Upper lobe of right lung (tissue), 1 donor: ENCODE results near the gene PAX5. TPM values are rescaled to one million over a fixed set of nuclear protein-coding genes. Genes with fewer than 3 reads are reported as not detected.

Experiments used
- ATAC-seq: fragments of 200-7000 bp; cut with Tn5 transposase; one replicate; pipeline ENCODE4 v1.9.1; 2020; ENCODE audit warnings: mild to moderate bottlenecking, moderate library complexity
- DNase-seq: peaks from one replicate; pipeline ENCODE4 v3.0.0-alpha.2; 2020
- H3K27ac ChIP-seq: fragments of 200-600 bp; one replicate; pipeline ENCODE4 v1.8.0; 2022
- H3K27me3 ChIP-seq: fragments of 200-600 bp; one replicate; pipeline ENCODE4 v1.8.0; 2022; ENCODE audit warnings: mild to moderate bottlenecking
- H3K36me3 ChIP-seq: fragments of 200-600 bp; one replicate; pipeline ENCODE4 v1.8.0; 2022
- H3K4me1 ChIP-seq: fragments of 200-600 bp; one replicate; pipeline ENCODE4 v1.8.0; 2022
- H3K4me3 ChIP-seq: fragments of 200-600 bp; one replicate; pipeline ENCODE4 v1.8.0; 2022; ENCODE audit warnings: mild to moderate bottlenecking
- H3K9me3 ChIP-seq: fragments of 200-600 bp; one replicate; pipeline ENCODE4 v1.8.0; 2022
- CTCF ChIP-seq: fragments of 200-600 bp; IDR thresholded peaks from one replicate; pipeline ENCODE4 v1.8.0; 2022; ENCODE audit warnings: antibody characterized with exemption
- intact Hi-C: fragments of 100-400 bp; cut with DNase I; formaldehyde crosslinking; loops from one replicate; pipeline ENCODE4 v1.11.0; 2022
- total RNA-seq: library from RNA; stranded (reverse); fragmentation: NEBNext Ultra II Directional; extraction: Animal tissue kit (Norgen Biotek cat#: 25700); gene quantifications from one replicate; pipeline ENCODE4 v1.2.1, GENCODE V29; 2021
- donor health status: DM: no; HTN: yes; CAD: no; lungs with severe emphysema.

PAX5 gene
- total RNA-seq, 1 donor from 2014 or later, result 0.23 TPM

- H3K4me1 ChIP-seq, result no peaks in the 10 kb centered on the region
- ATAC-seq (no peak), DNase-seq (peak; percentile 48)
- intact Hi-C loops, result no loop called here
- peaks cover 4% of the 10 kb centered on the region for H3K27me3 ChIP-seq
- no peak overlapping the region for H3K4me3 ChIP-seq
- TF ChIP-seq CTCF, result no peak
- H3K36me3 ChIP-seq, result no peaks in the 10 kb centered on the region
- H3K9me3 ChIP-seq, result no peaks in the 10 kb centered on the region
- no peak overlapping the region for H3K27ac ChIP-seq
Measured at GRCh38 chr9:36865731-36866635, 168.1 kb downstream of the PAX5 start.

- peak; percentile 48 for DNase-seq
- intact Hi-C loops, result no loop called here
- H3K9me3 ChIP-seq, result no peaks in the 10 kb centered on the region
- H3K4me3 ChIP-seq, result no peak overlapping the region
- no peak overlapping the region for H3K27ac ChIP-seq
- TF ChIP-seq CTCF, result no peak
- ATAC-seq, result peak; percentile 6
- no peaks in the 10 kb centered on the region for H3K4me1 ChIP-seq
- peaks cover 4% of the 10 kb centered on the region for H3K27me3 ChIP-seq
- no peaks in the 10 kb centered on the region for H3K36me3 ChIP-seq
Measured at GRCh38 chr9:36864491-36865410, 169.3 kb downstream of the PAX5 start.

GRCh38 chr9:36862206-36863145 is 171.6 kb downstream of the PAX5 start:
- DNase-seq, result no peak
- H3K27me3 ChIP-seq, result peaks cover 10% of the 10 kb centered on the region
- no peaks in the 10 kb centered on the region for H3K36me3 ChIP-seq
- no peak overlapping the region for H3K27ac ChIP-seq
- peak; percentile 46 for ATAC-seq
- H3K4me3 ChIP-seq, result no peak overlapping the region
- H3K9me3 ChIP-seq, result no peaks in the 10 kb centered on the region
- TF ChIP-seq CTCF, result peak; percentile 60
- intact Hi-C loops, result no loop called here
- no peaks in the 10 kb centered on the region for H3K4me1 ChIP-seq

GRCh38 chr9:36861528-36862205 is 172.4 kb downstream of the PAX5 start:
- Histone ChIP-seq H3K36me3 (no peaks in the 10 kb centered on the region), H3K27ac (no peak overlapping the region), H3K4me3 (no peak overlapping the region), H3K4me1 (no peaks in the 10 kb centered on the region), H3K27me3 (peaks cover 10% of the 10 kb centered on the region), H3K9me3 (no peaks in the 10 kb centered on the region)
- no peak for DNase-seq
- intact Hi-C loops, result no loop called here
- TF ChIP-seq CTCF, result no peak
- ATAC-seq, result no peak
